Smooth muscle cell (in vitro differentiated cells): ENCODE measurements around the gene LANCL2. TPM values are rescaled to one million over a fixed set of nuclear protein-coding genes. Genes with fewer than 3 reads are reported as not detected.
"Not testable (repeated sequence)": the region's sequence is repeated elsewhere in the genome, so short reads cannot be mapped to it uniquely, and the experiment has no call there.

Source experiments
- DNase-seq: peaks from one replicate; lab custom pipeline; 2025; ENCODE audit not compliant: unreplicated experiment; lab: John Stamatoyannopoulos, UW
- H2AFZ ChIP-seq: fragments of 200-600 bp; sonication (generic); 2 replicates; pipeline ENCODE4 v1.6.0; 2016; ENCODE audit warnings: antibody characterized with exemption, low read depth, mild to moderate bottlenecking
- H3F3A ChIP-seq: fragments of 200-600 bp; sonication (generic); 2 replicates; pipeline ENCODE4 v1.6.0; 2017; ENCODE audit warnings: antibody characterized with exemption, low read depth
- H3K27ac ChIP-seq: fragments of 200-600 bp; sonication (generic); 2 replicates; pipeline ENCODE4 v1.5.1; 2016; ENCODE audit warnings: low read depth, mild to moderate bottlenecking
- H3K27me3 ChIP-seq: fragments of 200-600 bp; sonication (generic); 2 replicates; pipeline ENCODE4 v1.6.1; 2016; ENCODE audit warnings: low read depth, mild to moderate bottlenecking
- H3K36me3 ChIP-seq: fragments of 200-600 bp; sonication (generic); 2 replicates; pipeline ENCODE4 v1.5.1; 2016; ENCODE audit warnings: low read depth
- H3K4me1 ChIP-seq: fragments of 200-600 bp; sonication (generic); 2 replicates; pipeline ENCODE4 v1.5.1; 2016; ENCODE audit warnings: low read depth
- H3K4me2 ChIP-seq: fragments of 200-600 bp; sonication (generic); 2 replicates; pipeline ENCODE4 v1.6.0; 2016; ENCODE audit warnings: mild to moderate bottlenecking
- H3K4me3 ChIP-seq: fragments of 200-600 bp; sonication (generic); 2 replicates; pipeline ENCODE4 v1.5.1; 2016; ENCODE audit warnings: mild to moderate bottlenecking
- H3K79me2 ChIP-seq: fragments of 200-600 bp; sonication (generic); 2 replicates; pipeline ENCODE4 v1.6.0; 2016; ENCODE audit warnings: low read depth, mild to moderate bottlenecking
- H3K9ac ChIP-seq: fragments of 200-600 bp; sonication (generic); 2 replicates; pipeline ENCODE4 v1.6.0; 2016; ENCODE audit warnings: low read depth
- H3K9me3 ChIP-seq: fragments of 200-600 bp; sonication (generic); replicated peaks from 2 replicates; pipeline ENCODE4 v1.5.1; 2016; ENCODE audit warnings: low read depth
- H4K20me1 ChIP-seq: fragments of 200-600 bp; sonication (generic); 2 replicates; pipeline ENCODE4 v1.6.0; 2016; ENCODE audit warnings: low read depth
- WGBS: methylation state at CpG from one replicate; pipeline ENCODE4 v1.1.7; 2016; ENCODE audit warnings: low lambda C conversion rate; 5-methylcytosine and 5-hydroxymethylcytosine counted together
- polyA plus RNA-seq: library from polyadenylated mRNA; unstranded; fragments of >200 nt; fragmentation: Nextera tagmentation; extraction: Ambion mirVana; gene quantifications from 2 replicates; pipeline ENCODE4 v1.2.1, GENCODE V29; 2016
- total RNA-seq: library from RNA; depleted of rRNA; stranded (reverse); fragments of >200 nt; gene quantifications from 2 replicates; pipeline ENCODE4 v1.2.3, GENCODE V29; 2014
- TF ChIP-seq, protein P1 (sequence below): fragments of 200-600 bp; sonication (generic); IDR thresholded peaks from 2 replicates; pipeline ENCODE4 v1.5.1; 2017; ENCODE audit warnings: borderline replicate concordance, mild to moderate bottlenecking, antibody characterized with exemption; ENCODE audit not compliant: insufficient read depth, poor library complexity, severe bottlenecking

The LANCL2 gene
- total and polyA plus RNA-seq, 2 experiments from 2014 or later = 9.4 to 15.6 TPM

DNA sequence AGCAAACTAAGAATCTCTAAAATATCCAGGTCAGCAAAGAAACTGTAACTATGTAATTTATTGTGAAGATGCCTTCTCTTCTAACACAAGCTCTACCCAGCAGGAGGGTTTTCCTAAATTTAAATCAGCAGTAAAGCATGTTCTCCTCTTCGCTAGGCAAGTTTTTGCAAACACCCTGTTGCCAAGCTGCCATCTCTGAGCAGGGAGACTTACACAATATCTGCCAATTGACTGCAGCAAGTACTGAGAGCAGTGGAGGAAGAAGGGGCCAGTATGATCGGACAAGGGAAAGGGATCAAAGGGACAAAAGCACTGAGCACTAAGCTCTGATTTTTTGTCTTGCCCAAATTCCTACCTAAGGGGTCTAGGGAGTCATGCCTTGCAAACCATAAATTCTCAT, 16.0 kb upstream of the LANCL2 start:
- Histone ChIP-seq H3K9me3 (no peaks in the 10 kb centered on the region), H3K9ac (no peak overlapping the region), H4K20me1 (no peaks in the 10 kb centered on the region), H3K36me3 (no peaks in the 10 kb centered on the region), H3K4me1 (peaks cover 10% of the 10 kb centered on the region), H3K79me2 (no peaks in the 10 kb centered on the region), H3K27me3 (no peaks in the 10 kb centered on the region), H3K4me3 (no peak overlapping the region), H3F3A (no peaks in the 10 kb centered on the region), H2AFZ (no peak overlapping the region), H3K4me2 (no peak overlapping the region), H3K27ac (no peak overlapping the region)
- DNase-seq = no peak
- TF ChIP-seq, protein P1, sequence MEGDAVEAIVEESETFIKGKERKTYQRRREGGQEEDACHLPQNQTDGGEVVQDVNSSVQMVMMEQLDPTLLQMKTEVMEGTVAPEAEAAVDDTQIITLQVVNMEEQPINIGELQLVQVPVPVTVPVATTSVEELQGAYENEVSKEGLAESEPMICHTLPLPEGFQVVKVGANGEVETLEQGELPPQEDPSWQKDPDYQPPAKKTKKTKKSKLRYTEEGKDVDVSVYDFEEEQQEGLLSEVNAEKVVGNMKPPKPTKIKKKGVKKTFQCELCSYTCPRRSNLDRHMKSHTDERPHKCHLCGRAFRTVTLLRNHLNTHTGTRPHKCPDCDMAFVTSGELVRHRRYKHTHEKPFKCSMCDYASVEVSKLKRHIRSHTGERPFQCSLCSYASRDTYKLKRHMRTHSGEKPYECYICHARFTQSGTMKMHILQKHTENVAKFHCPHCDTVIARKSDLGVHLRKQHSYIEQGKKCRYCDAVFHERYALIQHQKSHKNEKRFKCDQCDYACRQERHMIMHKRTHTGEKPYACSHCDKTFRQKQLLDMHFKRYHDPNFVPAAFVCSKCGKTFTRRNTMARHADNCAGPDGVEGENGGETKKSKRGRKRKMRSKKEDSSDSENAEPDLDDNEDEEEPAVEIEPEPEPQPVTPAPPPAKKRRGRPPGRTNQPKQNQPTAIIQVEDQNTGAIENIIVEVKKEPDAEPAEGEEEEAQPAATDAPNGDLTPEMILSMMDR = no peak
- whole genome bisulfite sequencing = 84% methylated on average over 2 of the region's 2 CpGs

DNA sequence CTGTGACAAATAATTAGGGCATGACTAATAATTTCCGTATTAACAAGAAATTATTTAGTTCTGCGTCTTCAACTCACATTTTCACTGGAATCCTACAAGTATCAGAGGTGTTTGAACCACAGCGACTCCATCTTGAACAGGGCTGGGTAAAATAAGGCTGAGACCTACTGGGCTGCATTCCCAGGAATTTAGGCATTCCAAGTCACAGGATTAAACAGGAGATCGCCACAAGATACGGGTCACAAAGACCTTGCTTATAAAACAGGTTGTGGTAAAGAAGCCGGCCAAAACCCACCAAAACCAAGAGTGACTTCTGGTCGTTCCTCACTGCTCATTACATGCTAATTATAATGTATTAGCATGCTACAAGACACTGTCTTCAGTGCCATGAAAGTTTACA, 14.9 kb upstream of the LANCL2 start:
- Histone ChIP-seq H3K27ac (no peak overlapping the region), H4K20me1 (no peaks in the 10 kb centered on the region), H3K79me2 (no peaks in the 10 kb centered on the region), H3K4me1 (peaks cover 10% of the 10 kb centered on the region), H3K27me3 (no peaks in the 10 kb centered on the region), H2AFZ (no peak overlapping the region), H3K9ac (no peak overlapping the region), H3F3A (no peaks in the 10 kb centered on the region), H3K4me2 (no peak overlapping the region), H3K9me3 (no peaks in the 10 kb centered on the region), H3K4me3 (no peak overlapping the region), H3K36me3 (no peaks in the 10 kb centered on the region)
- 77% methylated on average over 7 of the region's 7 CpGs for WGBS
- DNase-seq = no peak
- TF ChIP-seq, protein P1 = no peak

DNA sequence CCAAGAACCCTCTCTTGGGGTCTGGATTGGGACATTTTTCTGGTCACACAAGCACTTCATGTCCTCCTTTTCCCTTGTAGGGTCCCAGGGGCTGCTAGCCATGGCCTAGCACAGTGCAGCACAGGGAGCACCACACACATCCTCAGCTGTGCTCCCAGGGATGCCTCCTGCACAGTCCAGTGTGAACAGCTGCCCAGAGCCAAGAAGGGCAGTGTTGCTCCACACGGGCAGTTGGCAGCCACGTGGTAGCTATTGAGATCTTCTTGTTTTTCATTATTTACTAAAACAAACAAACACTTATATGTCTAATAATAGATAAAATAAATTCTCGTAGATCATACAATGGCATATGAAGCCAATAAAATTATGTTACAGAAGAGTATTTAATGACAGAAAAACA, 13.9 kb upstream of the LANCL2 start:
- 92% methylated on average over 3 of the region's 3 CpGs for WGBS
- TF ChIP-seq, protein P1 = no peak

DNA sequence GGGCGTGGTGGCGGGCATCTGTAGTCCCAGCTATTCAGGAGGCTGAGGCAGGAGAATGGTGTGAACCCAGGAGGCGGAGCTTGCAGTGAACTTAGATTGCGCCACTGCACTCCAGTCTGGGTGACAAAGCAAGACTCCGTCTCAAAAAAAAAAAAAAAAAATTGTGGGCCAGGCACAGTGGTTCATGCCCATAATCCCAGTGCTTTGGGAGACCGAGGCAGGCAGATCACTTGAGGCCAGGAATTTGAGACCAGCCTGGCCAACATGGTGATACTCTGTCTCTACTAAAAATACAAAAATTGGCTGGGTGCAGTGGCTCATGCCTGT, 12.2 kb upstream of the LANCL2 start:
- H3K4me1 ChIP-seq, H3K27me3 ChIP-seq, H3K27ac ChIP-seq, H4K20me1 ChIP-seq, H2AFZ ChIP-seq, H3K36me3 ChIP-seq, DNase-seq, H3K9ac ChIP-seq, H3K4me2 ChIP-seq, H3K79me2 ChIP-seq, H3K4me3 ChIP-seq, H3F3A ChIP-seq, H3K9me3 ChIP-seq: not testable (repeated sequence)
- 95% methylated on average over 6 of the region's 6 CpGs for WGBS

More for the DNA sequence above, 13.9 kb upstream of the LANCL2 start:
- Histone ChIP-seq H3K9me3 (no peaks in the 10 kb centered on the region), H3K27ac (no peak overlapping the region), H3K9ac (no peak overlapping the region), H2AFZ (no peak overlapping the region), H3K79me2 (no peaks in the 10 kb centered on the region), H3K4me2 (no peak overlapping the region), H3K4me1 (peaks cover 10% of the 10 kb centered on the region), H3K36me3 (no peaks in the 10 kb centered on the region), H4K20me1 (no peaks in the 10 kb centered on the region), H3K4me3 (no peak overlapping the region), H3F3A (no peaks in the 10 kb centered on the region), H3K27me3 (no peaks in the 10 kb centered on the region)
- no peak for DNase-seq
